G401 (cell line): ENCODE measurements around the gene MOK. TPM values are rescaled to one million over a fixed set of nuclear protein-coding genes. Genes with fewer than 3 reads are reported as not detected.

Experiments
- DNase-seq: peaks from one replicate; pipeline ENCODE4 v3.0.0-alpha.2; 2015; ENCODE audit warnings: low spot score
- in situ Hi-C: cut with HindIII; loops from 2 replicates; pipeline ENCODE4 v1.10.0; 2016; ENCODE audit warnings: low sequenced_read_pairs, mixed read lengths
- total RNA-seq: library from RNA; depleted of rRNA; stranded (reverse); fragments of >200 nt; shearing (Covaris generic); gene quantifications from 2 replicates; pipeline ENCODE4 v1.2.3, GENCODE V29; 2014

The MOK gene
- total RNA-seq, 1 experiment from 2014 or later, result 11.3 TPM

DNA sequence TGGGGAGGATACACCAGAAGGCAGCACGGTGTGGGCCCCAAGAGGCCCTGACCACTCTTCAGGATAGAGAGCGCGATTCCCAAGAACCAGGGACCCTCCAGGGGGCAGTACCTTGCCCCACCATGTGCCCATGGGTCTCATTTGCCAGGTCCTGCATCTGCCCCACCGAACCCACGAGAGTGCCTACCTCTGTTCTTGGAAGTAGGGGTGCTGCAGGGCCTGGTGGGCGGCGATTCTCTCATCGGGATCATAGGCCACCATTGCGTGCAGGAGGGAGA lies 72.7 kb downstream of the MOK start:
- in situ Hi-C loops, result no loop called here
- no peak for DNase-seq

GRCh38 chr14:102231476-102232347 lies 73.3 kb downstream of the MOK start:
- in situ Hi-C loops, result no loop called here

DNA sequence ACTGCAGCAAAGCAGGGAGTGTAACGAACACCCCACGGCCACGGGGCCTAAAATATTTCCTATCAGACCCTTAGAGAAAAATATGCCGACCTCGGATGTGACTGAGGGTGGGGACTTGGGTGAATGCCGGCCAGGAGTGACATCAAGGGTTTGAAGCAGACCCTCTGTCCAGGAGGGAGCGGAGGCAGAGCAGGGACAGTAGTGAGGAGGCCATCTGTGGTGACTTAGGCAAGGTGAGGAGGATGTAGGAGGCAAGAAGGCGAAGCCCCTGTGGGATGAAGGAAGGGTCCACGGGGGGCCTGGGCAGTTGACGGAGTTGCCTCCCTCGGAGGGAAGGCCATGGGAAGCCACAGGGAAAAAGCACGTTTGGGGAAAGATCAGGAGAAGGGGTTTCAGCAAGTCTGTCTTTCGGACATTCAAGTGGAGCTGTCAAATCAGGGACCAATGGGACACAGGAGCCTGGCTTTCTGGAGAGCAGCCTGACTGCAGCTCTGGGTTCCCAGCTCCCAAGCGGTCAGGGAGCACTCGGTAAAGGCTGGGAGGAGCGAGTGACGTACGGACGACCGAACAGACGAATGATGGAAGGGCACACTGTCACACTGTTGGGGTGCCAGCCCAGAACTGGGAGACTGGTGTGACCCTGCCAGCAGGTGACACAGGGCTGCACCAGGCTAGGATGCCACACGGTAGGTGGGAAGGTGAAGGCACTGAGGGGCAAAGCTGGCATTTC lies 74.3 kb downstream of the MOK start:
- DNase-seq, result no peak
- in situ Hi-C loops, result no loop called here

More at GRCh38 chr14:102231476-102232347, 73.3 kb downstream of the MOK start:
- peak; percentile 57 for DNase-seq

DNA sequence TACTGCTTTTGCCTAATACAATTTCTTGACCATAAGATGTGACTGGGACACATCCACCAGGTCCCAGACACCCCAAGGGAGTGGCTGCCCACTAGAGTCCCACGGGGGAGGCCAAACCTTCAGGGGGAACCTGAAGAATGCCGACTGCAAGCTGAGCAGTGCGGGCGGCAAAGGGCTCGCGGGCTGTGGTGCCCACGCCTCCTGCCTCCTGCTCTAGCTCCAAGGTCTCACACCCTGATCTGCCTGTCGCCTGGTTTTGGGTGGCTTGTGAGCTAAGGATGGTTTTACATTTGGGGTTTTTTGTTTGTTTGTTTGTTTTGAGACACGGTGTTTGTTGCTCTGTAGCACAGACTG lies 75.2 kb downstream of the MOK start:
- in situ Hi-C loops, result no loop called here
- DNase-seq, result no peak

DNA sequence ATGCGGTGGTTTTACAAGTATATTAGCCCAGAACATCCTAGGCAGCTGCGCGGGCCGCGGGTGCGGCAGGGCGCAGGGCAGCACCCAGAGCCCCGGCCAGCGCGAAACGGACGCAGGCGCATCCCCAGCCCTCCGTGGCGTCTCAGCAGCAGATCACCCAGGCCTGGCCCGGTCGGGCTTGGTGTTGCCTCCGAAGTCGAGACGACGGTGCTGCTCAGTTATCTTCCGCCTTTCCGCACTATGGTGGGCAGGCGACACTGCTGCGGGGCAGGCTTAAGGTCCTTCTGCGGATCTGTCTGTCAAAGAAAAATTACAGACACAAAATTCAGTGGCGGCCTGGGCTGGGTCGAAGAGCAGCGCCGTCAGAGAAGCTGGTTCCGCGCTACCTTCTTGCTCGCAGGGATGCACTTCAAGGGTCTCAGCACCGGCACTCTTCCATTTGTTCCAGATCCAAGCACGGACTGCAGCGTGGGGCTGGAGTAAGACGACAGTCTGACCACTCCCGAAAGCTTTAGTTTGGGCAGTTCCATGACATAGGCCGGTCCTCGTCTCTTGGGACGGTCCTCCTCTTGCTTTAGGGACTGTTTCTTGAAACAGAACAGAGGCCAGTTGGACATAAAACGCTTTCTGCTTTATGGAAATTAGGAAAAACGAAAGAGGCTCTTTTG lies 75.8 kb downstream of the MOK start:
- in situ Hi-C loops, result no loop called here
- DNase-seq, result no peak

DNA sequence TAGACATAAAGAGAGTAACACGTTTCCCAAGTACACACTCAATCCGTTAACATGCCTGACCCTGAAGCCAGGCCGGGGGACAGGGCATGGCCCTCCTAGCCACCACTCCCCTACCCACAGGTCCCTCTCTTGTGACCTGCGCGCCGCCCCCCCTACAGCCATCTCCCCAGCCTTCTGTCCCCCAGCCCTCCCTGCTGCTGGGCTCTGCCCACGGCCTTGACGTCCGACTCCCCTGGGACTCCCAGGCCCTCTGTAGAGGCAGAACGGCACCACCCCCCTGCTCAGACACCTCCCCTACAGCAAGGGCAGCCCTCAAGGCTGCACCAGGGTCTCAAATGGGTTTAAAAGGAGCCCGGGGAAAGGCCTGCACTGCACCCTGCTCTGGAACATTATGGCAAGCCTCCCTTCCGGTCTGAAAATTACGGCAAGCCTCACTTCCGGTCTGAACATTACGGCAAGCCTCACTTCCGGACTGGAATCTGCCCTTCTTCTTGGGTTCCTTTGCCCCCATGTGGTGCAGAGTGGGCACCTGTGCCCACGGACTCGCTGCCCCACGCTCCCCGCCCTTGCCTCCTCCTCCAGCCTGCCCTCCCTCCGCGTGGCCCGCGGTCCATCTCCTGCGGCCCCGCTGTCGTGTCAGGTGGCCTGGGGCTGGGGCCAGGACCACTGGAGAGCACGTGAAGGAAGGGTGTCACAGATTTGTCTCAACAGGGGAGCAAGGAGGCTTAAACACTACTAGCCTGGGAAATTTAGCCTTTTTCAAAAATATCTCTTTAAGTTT lies 77.6 kb downstream of the MOK start:
- in situ Hi-C loops, result no loop called here
- no peak for DNase-seq

GRCh38 chr14:102226356-102227125 lies 78.4 kb downstream of the MOK start:
- in situ Hi-C loops, result no loop called here
- no peak for DNase-seq

- in situ Hi-C loops, result no loop called here
- peak; percentile 86 for DNase-seq
These were observed 79.0 kb downstream of the MOK start for GRCh38 chr14:102225936-102226335.

- in situ Hi-C loops, result no loop called here
- no peak for DNase-seq
These were observed 79.6 kb downstream of the MOK start for GRCh38 chr14:102225386-102225785.

- in situ Hi-C loops, result no loop called here
- no peak for DNase-seq
These were observed 81.3 kb downstream of the MOK start for GRCh38 chr14:102223682-102224081.

GRCh38 chr14:102222751-102223150 lies 82.2 kb downstream of the MOK start:
- in situ Hi-C loops, result no loop called here
- DNase-seq, result no peak

GRCh38 chr14:102222009-102222575 lies 82.9 kb downstream of the MOK start:
- in situ Hi-C loops, result no loop called here
- no peak for DNase-seq

DNA sequence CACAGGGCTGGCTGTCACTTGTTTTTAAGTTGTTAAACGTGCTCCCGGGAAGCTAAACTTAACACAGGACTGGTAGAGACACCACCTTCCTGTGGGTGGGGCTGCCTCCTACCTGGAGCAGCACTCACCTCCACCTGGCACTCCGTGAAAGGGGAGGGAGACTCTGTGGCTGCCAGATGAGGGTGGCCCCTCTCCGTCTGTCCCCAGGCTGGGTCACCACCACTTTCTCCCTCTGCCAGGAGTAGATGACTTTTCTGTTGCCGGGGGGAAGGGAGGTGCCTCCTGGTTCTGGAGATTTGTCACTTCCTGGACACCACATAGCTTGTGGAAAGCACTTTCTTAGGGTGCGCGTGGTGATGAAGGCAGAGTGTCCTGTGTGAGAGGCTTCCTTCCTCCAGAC lies 83.9 kb downstream of the MOK start:
- no peak for DNase-seq
- in situ Hi-C loops, result no loop called here

DNA sequence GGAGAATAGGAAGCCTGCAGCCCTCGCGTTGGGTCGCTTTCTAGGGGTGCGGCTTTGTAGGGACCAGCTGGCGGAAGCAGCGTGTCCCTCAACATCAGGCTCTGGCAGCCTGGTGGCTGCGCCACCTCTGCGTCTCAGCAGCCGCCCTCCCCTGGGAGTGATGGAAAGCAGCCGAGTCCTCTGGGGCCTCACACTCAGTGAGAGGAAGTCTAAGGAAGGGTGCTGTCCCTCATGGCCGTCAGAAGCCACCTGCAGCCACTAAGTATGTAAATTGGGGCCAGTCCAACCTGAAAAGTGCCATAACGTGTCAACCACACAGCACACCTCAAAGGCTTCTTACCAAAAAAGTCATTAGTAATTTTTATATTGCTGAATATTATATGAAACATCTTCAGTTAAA lies 84.9 kb downstream of the MOK start:
- no peak for DNase-seq
- in situ Hi-C loops, result no loop called here

GRCh38 chr14:102219316-102219715 lies 85.6 kb downstream of the MOK start:
- no peak for DNase-seq
- in situ Hi-C loops, result no loop called here

GRCh38 chr14:102218688-102219087 lies 86.3 kb downstream of the MOK start:
- peak; percentile 61 for DNase-seq
- in situ Hi-C loops, result no loop called here

DNA sequence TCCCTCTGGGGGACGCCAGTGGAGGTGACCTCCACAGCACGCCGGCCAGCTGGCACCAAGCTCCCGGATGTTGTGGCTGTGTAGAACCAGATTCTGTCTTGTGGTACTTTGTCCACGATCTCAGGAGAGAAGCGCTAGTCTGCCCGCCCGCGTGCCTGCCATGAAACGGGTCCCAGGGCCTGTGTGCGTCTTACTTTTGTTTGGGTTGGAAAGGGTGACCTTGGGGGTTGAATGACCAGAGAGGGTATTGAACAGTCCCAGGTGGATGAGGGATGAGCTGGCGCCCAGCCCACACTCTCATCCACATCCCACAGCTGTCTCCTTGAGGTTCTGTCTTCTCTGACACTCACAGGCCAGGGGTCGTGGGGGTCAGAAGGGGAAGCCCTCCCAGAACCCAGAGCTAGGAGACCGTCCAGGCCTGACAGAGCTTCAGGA lies 87.0 kb downstream of the MOK start:
- in situ Hi-C loops, result no loop called here

DNA sequence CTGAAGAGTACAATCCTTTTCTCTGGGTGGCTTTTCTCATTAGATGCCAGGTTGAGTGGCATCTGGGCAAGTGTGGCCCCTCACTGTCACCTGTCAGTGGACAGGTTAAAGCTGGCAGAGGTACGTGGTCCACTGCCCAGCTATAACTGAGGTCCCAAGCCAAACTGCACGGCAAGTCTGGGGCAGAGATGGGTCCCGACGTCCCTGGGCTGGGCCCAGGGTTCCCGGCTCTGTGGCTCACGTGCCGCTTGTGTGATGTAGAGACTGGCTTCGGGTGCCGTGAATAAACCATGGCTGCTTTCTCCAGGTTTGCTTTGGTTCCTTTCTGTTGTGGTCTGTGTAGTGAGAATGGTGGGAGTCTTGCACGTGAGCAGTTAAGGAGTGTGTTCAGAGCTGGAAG lies 87.6 kb downstream of the MOK start:
- DNase-seq, result no peak
- in situ Hi-C loops, result no loop called here

More for the DNA sequence above, 87.0 kb downstream of the MOK start:
- no peak for DNase-seq
